Calu3 (cell line): ENCODE results near the gene POLA2. TPM values are rescaled to one million over a fixed set of nuclear protein-coding genes. Genes with fewer than 3 reads are reported as not detected.

ENCODE experiments used
- BruUV-seq: library from RNA; stranded (reverse); fragments of 400-500 nt; replicated peaks from 2 replicates; lab custom pipeline; 2021; lab: Mats Ljungman, UMichigan
- CTCF ChIA-PET: fragments of 300-600 bp; sonication (Branson Sonifier 250); formaldehyde crosslinking; loops from one replicate; lab custom pipeline; 2022; ENCODE audit warnings: antibody characterized with exemption; lab: Charles Lee
- DNase-seq: peaks from one replicate; pipeline ENCODE4 v3.0.0; 2022
- H3K27ac Mint-ChIP-seq: one replicate; pipeline ENCODE4 v1.8.0; 2022; ENCODE audit warnings: mixed read lengths; ENCODE audit not compliant: unreplicated experiment
- H3K27me3 Mint-ChIP-seq: one replicate; pipeline ENCODE4 v1.8.0; 2022; ENCODE audit warnings: mixed read lengths; ENCODE audit not compliant: unreplicated experiment
- H3K36me3 Mint-ChIP-seq: one replicate; pipeline ENCODE4 v1.8.0; 2022; ENCODE audit warnings: mild to moderate bottlenecking, moderate library complexity, mixed read lengths; ENCODE audit not compliant: insufficient read depth, unreplicated experiment
- H3K4me1 Mint-ChIP-seq: one replicate; pipeline ENCODE4 v1.8.0; 2022; ENCODE audit warnings: mild to moderate bottlenecking, low read depth, mixed read lengths; ENCODE audit not compliant: unreplicated experiment
- H3K4me3 Mint-ChIP-seq: one replicate; pipeline ENCODE4 v1.8.0; 2022; ENCODE audit warnings: mild to moderate bottlenecking, low read depth, moderate library complexity, mixed read lengths; ENCODE audit not compliant: unreplicated experiment
- H3K9me3 Mint-ChIP-seq: one replicate; pipeline ENCODE4 v1.8.0; 2022; ENCODE audit warnings: low read depth, mixed read lengths; ENCODE audit not compliant: unreplicated experiment
- intact Hi-C: fragments of 100-400 bp; cut with micrococcal nuclease; formaldehyde crosslinking; loops from one replicate; pipeline ENCODE4 v1.10.0; 2022; ENCODE audit not compliant: unreplicated experiment
- total RNA-seq: library from RNA; stranded (reverse); gene quantifications from 2 replicates; pipeline ENCODE4 v1.2.3, GENCODE V29; 2022
- TF ChIP-seq, protein P1 (sequence below): fragments of 200-600 bp; IDR thresholded peaks from one replicate; pipeline ENCODE4 v1.8.0; 2022; ENCODE audit warnings: antibody characterized with exemption; ENCODE audit not compliant: unreplicated experiment

Gene POLA2
- total RNA-seq, 1 experiment from 2014 or later, result 40.4 TPM

DNA sequence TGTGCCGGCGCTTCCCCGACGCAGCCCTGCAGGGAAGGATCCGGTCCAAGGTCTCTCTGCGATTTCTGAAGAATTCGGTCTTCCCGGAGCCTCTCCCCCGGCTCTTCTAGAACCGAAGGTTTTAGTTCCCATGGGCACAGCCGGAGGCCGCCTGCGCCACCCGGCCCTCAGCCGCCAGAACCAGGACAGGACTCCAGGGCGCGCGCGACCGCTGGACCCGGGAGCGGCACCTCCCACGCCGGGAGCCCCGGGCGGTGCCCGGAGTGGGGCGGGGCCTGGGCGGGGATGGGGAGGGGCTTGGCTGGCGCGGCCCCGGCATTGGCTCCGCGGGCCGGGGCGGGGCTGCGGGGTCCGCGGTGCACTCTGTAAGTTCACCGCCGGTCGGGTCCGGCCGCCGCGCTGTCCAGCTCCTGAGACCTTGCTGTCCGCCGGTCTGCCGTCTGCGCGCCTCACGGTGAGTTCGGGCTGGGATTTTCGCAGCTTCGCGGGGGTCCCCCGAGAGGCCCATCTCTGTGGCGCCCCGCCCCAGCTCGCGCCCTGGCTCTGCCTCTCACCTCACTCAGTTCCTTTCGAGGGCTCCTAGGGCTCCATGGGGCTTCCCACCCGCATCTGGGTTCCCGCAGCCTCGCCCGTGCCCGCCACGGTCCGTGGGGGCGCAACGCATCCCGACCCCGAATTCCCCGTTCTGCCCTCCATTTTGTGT is 52.9 kb downstream of the POLA2 start, which contains the start of gene CDC42EP2:
CDC42EP2 (plus strand) TSS at position 366 of the 703 bp plus-strand sequence. CDS start 6,033 bp downstream, outside the sequence.
- Mint-ChIP-seq H3K4me3 (peak within 1 kb of the TSS; percentile 96), H3K36me3 (peaks cover 73% of the 10 kb centered on the region), H3K4me1 (peaks cover 43% of the 10 kb centered on the region), H3K9me3 (no peaks in the 10 kb centered on the region), H3K27ac (peak within 1 kb of the TSS; percentile 89), H3K27me3 (no peaks in the 10 kb centered on the region)
- intact Hi-C loops, result no loop called here
- CTCF ChIA-PET, result interaction anchor here (0.5 to 4.5 kb wide), 15 partner anchors 10 to 180 kb away, joined by 3 to 113 read pairs (median 4); partner anchors contain the start of genes CAPN1, POLA2 and SYVN1
- DNase-seq, result peak; percentile 89
- TF ChIP-seq, protein P1, sequence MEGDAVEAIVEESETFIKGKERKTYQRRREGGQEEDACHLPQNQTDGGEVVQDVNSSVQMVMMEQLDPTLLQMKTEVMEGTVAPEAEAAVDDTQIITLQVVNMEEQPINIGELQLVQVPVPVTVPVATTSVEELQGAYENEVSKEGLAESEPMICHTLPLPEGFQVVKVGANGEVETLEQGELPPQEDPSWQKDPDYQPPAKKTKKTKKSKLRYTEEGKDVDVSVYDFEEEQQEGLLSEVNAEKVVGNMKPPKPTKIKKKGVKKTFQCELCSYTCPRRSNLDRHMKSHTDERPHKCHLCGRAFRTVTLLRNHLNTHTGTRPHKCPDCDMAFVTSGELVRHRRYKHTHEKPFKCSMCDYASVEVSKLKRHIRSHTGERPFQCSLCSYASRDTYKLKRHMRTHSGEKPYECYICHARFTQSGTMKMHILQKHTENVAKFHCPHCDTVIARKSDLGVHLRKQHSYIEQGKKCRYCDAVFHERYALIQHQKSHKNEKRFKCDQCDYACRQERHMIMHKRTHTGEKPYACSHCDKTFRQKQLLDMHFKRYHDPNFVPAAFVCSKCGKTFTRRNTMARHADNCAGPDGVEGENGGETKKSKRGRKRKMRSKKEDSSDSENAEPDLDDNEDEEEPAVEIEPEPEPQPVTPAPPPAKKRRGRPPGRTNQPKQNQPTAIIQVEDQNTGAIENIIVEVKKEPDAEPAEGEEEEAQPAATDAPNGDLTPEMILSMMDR, result no peak
- BruUV-seq, result no TSS peak

DNA sequence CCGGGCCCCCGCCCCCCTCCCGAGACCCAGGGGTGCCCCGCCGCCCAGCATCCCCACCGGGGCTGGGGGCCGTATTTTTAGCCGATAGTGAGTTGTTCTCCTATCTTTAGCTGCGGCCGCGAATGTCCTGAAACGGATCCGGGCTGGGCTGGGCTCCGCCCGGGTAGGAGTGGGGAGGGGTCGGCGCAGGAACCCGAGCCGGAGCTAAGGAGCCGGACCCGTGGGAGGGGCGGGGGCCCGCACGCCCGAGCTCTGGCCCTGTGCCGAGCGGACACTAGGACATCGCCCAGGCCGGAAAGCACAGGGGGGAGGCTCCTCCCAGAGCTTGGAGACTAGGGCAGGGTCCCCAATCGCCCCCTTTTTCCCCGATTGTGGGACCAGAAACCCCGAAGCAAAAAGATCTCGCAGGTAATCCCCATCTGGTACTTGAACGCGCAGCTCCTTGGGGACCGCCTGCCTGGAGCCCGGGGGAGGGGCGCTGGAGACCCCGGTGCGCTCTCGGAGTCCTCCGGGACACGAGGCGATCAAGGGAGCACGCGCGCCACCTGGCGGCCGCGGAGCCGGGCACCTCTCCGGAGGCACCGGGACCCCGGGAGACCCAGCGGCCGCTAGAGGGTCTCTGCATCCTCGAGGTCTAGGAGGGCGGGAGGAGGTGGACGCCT is 53.6 kb downstream of the POLA2 start:
- intact Hi-C loops, result no loop called here
- Mint-ChIP-seq H3K9me3 (no peaks in the 10 kb centered on the region), H3K27ac (peak overlapping the region; percentile 89), H3K4me3 (peak overlapping the region; percentile 96), H3K36me3 (peaks cover 73% of the 10 kb centered on the region), H3K27me3 (no peaks in the 10 kb centered on the region), H3K4me1 (peaks cover 43% of the 10 kb centered on the region)
- BruUV-seq, result no TSS peak
- TF ChIP-seq, protein P1, result peak; percentile 97
- CTCF ChIA-PET, result interaction anchor here (0.6 to 4.5 kb wide), 15 partner anchors 9 to 181 kb away, joined by 3 to 113 read pairs (median 4); partner anchors contain the start of genes CAPN1, DPF2, POLA2 and SYVN1
- peak; percentile 93 for DNase-seq

DNA sequence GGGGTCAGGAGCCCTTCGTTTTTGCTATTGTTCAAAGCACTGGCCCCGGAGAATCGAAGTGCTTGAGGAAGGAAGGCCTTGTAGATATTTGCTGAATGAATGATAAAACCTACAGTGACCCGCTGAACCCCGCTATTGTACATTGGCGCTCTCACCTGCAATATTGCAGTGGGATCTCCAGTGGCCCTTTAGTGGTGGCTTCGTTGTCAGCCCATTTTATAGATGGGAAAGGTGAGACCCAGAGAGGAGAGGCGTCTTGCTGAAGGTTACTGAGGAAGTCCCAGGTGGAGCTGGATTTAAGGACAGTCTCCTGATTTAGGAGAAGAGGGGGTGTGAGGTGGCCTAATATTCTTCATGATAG is 54.1 kb downstream of the POLA2 start:
- Mint-ChIP-seq H3K9me3 (no peaks in the 10 kb centered on the region), H3K27ac (peak overlapping the region; percentile 89), H3K4me1 (peaks cover 41% of the 10 kb centered on the region), H3K27me3 (no peaks in the 10 kb centered on the region), H3K36me3 (peaks cover 73% of the 10 kb centered on the region), H3K4me3 (peak overlapping the region; percentile 96)
- DNase-seq, result no peak
- intact Hi-C loops, result loop anchor here (1.0 kb wide), 1 partner anchor 41 kb away; no protein-coding TSS in a partner anchor
- TF ChIP-seq, protein P1, result peak; percentile 67
- CTCF ChIA-PET, result interaction anchor here (0.9 to 4.5 kb wide), 13 partner anchors 9 to 134 kb away, joined by 3 to 113 read pairs (median 4); partner anchors contain the start of genes CAPN1, DPF2 and POLA2
- BruUV-seq, result no TSS peak

DNA sequence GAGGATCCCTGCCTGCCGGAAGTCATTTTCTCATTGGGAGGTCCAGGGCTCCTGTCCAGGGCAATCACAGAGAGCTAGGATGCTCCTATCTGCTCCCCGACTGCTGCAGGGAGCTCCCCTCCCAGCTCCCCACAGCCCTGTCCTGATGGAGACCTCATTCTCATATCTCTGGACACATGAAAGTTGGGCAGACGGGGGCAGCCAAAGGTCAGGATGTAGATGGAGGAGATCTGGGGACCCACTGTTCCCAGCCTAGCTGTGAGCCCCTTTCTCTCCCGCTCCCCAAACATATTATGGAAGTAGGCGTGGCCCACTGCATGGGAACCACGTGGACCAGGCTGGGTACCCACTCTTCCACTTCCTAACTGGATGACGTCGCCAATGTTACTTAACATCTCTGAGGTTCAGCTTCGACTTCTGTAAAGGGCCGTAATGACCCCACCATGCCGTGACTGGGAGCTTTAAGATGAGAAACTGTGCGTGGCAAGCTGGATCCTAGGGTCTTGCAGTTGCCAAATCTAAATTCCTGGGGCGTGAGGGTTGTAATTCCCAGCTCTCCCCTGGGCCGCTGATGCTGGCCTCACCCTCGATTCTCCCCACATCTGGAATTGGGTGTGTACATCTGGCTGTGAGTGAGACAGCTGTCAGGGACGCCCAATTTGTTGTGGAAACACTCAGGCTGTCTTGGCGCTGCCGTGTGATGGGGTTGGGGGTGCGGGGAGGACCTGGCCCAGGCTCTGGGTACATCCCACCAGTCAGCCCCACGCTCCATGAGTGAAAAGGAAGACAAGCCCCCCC is 54.7 kb downstream of the POLA2 start:
- TF ChIP-seq, protein P1, result no peak
- no peaks in the 10 kb centered on the region for H3K9me3 Mint-ChIP-seq
- TSS peak; percentile 20 for BruUV-seq
- H3K27ac Mint-ChIP-seq, result peak overlapping the region; percentile 89
- DNase-seq, result no peak
- peaks cover 73% of the 10 kb centered on the region for H3K36me3 Mint-ChIP-seq
- H3K4me1 Mint-ChIP-seq, result peaks cover 35% of the 10 kb centered on the region
- H3K27me3 Mint-ChIP-seq, result no peaks in the 10 kb centered on the region
- intact Hi-C loops, result loop anchor here (1.0 kb wide), 1 partner anchor 41 kb away; no protein-coding TSS in a partner anchor
- CTCF ChIA-PET, result interaction anchor here (0.6 to 4.5 kb wide), 13 partner anchors 9 to 601 kb away, joined by 3 to 113 read pairs (median 4); partner anchors contain the start of genes DPF2 and POLA2
- H3K4me3 Mint-ChIP-seq, result peak overlapping the region; percentile 96
